HTERT RPE-1 (cell line): ENCODE results near the gene ARHGEF26.

ENCODE experiments used
- in situ Hi-C: fragments of 300-500 bp; cut with MboI; formaldehyde crosslinking; loops from 4 replicates; pipeline ENCODE4 v1.14.3; 2020; ENCODE audit warnings: low sequenced_read_pairs

The ARHGEF26 gene

DNA sequence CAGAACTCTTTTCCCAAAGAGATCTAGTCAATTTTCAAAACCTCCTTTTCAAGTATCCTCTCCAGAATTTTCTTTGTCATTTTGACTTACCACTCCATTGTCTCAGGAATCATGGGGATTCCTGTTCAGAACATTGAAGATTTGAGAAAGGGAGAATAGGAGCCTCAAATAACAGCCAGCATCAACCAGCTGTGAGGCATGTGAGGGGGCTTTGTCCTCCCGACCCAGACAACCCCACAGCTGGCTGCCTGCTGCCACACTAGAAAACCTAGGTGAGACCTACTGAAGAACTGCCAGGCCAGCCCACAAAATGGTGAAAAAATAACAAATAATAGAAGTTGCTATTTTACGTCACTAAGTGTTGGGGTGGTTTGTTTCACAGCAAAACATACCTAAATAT, 5.9 kb upstream of the ARHGEF26 start:
- in situ Hi-C loops: no loop called here

DNA sequence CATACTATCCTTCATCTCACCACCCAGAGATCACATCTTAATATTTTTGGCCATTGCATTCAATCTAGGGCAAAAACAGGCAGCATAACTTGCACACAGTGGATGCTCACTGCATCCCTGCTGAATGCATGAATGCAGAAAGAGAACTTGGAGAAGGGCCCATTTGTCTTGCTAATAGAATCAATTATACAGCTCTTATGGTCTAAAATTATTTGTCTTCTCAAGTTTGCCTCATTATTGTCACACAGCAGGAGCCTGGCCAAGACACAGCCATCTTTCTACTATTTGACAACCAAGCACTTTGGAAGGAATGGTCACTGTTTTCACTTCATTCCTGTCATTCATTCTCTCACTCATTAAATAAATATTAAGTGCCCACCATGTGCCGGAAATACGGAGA, 1.2 kb upstream of the ARHGEF26 start:
- in situ Hi-C loops: no loop called here

DNA sequence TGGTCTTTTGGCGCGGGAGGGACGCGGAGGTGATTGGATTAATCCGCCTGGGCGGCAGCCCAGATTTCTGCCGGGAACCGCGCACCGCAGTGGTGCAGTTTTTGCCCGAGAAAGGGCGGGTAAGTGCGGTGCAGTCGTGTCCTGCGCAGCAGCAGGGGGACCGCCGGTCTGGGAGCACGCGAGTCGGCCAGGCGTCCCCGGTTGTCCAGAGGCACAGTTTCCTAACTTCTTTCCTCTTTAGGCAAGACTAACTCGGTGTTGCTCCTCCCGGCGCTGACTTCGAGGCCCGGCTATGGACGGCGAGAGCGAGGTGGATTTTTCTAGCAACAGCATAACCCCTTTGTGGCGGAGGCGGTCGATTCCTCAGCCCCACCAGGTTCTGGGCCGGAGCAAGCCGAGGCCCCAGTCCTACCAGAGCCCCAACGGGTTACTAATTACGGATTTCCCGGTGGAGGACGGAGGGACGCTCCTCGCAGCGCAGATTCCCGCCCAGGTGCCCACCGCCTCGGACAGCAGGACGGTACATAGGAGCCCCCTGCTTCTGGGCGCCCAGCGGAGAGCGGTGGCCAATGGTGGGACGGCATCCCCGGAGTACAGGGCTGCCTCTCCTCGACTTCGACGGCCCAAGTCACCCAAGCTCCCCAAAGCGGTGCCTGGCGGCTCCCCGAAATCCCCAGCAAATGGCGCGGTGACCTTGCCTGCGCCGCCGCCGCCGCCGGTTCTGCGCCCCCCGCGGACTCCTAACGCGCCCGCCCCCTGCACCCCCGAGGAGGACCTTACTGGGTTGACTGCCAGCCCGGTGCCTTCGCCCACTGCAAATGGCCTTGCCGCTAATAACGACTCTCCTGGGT, 736 bp downstream of the ARHGEF26 start:
- in situ Hi-C loops: no loop called here

DNA sequence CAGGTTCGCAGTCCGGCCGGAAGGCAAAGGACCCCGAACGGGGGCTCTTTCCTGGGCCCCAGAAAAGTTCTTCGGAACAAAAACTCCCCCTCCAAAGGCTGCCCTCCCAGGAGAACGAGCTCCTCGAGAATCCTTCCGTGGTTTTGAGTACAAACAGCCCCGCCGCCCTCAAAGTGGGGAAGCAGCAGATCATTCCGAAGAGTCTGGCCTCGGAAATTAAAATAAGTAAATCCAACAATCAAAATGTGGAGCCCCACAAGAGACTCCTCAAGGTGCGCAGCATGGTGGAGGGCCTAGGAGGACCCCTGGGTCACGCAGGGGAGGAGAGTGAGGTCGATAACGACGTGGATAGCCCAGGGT, 1.3 kb downstream of the ARHGEF26 start:
- in situ Hi-C loops: no loop called here

DNA sequence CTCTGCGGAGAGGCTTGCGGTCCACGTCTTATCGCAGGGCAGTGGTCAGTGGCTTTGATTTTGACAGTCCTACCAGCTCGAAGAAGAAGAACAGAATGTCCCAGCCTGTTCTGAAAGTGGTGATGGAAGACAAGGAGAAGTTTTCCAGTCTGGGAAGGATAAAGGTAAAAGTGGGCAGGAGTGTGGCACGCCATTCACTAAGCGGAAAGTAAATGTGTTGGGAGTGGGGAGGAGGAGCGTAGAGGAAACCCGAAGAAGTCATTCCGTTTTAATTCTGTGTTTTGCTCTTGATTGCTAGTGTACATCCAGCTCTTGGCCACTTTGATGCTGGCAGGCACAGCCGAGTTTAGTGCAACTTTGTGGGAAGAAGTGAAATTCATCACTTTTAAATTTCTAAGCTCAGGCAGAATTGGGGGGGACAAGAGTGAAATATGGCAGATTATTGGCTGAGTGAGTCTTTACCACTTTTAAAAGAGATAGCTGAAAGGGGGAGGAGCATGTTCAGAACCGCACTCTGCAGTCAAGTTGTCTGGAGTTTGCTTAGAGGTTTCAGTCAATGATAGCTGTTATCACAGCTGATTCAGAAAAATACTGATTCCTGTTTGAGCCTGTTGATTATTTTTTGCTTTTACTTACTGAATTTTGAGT, 1.8 kb downstream of the ARHGEF26 start:
- in situ Hi-C loops: no loop called here

DNA sequence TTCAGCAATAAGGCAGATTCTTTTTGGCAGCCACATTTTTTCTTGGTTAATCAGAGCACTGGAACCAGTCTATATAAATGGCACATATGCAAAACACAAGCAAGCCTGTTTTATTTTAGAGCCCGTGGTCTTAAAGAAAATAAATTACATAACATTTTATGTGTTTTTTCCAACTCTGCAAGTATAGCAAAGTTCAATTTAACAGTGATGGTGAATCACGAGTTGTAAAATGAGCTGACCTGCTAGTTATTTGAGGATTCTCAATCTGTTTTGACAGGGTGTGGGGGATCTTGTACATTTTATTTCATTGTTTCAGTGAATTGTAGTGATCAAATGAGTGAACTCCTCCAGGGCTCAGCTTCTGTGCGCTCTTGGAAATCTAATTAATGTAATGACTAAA, 2.7 kb downstream of the ARHGEF26 start:
- in situ Hi-C loops: no loop called here

DNA sequence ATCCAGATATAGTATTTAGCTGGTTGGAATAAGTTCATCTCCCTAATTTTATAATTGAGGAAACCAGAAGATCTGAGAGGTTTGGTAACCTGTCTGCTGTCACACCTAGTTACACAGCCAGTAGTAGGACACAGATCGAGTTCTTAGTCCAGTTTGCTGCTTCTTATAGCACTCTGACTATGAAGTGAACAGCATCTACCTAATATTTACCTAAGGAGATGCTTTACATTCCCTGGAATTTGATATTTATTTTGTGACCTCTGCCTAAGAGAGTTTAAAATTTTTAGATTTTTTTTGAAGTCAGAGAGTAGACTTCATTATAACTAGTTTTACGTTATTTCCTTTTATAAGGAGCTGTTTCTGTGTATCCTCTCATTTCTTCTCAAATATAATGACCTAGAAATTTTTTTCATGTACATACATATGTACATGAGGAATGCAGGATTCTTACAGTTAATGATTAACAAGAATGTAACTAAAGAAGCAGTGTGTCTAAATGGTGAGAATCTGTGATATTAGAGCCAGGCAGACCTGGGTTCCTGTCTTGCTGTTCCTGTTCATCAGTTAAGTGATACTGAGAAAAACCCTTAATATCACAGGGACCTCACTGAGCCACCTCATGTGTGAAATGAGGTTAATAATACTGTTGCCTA, 4.3 kb downstream of the ARHGEF26 start:
- in situ Hi-C loops: no loop called here

DNA sequence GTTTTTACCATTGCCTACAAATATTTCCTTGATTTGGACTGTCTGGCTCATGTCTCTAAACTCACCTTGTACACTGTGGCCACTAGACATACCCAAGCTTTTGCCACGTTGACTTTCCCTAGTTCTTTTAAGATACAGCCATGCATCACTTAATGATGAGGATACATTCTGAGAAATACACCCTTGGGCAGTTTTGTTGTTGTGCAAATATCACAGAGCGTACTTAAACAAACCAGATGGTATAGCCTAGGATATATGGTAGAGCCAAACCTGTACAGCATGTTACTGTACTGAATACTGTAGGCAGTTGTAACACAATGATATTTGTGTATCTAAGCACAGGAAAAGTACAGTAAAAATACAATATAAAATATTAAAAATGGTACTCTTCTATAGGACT, 5.5 kb downstream of the ARHGEF26 start:
- in situ Hi-C loops: no loop called here

DNA sequence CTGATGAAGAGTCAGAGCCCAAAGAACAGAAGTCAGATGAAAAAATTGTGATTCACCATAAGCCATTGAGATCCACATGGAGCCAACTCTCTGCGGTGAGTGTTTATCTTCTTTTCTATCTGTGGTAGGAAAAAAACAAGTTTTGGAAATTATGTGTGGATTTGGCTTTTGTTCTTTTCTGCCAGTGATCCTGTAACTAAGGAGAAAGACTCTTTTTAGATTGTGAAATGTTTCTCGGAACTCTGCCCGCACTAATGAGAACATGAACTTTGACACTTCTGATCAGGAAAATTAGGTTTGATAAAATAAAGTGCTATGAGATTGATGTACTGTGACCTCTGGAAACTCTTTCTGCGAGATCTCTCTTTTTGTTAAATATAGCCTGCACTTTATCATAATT, 8.4 kb downstream of the ARHGEF26 start:
- in situ Hi-C loops: no loop called here

DNA sequence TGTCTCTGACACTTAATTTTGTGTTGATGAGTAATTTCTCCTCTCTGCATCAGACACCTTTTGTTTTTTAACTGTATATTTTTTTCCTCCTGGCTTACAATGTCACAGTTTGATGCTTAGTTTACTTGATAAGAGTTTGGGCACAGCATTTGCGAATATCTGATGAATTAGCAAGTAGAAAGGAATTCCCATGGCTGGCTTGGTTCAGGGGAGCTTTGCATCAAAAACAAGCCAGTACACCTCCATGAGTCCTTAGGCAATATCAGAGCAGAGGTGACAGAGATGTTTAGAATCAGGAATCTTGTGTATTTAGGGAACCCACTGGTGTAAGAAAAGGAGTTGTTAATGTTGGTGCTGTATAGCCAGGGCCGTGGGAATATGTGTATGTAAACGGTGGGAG, 9.3 kb downstream of the ARHGEF26 start:
- in situ Hi-C loops: no loop called here

DNA sequence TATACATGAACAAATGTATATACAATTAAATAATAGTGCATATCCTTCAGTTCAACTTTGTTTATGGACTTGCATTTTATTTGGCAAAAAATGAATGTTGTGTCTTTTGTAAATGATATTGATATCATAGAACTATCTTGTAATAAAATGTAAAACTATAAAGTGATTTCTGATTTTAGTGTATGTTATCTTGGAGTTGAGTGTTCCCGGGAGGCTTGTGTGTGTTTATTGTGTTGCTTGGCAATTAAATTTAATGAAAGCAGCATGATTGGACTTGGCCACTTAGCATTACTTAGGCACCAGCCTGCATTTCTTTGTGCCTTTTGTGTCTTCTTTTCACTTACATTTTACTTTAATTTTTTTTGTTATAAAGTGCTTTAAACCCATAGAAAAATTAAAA, 10.6 kb downstream of the ARHGEF26 start:
- in situ Hi-C loops: no loop called here

DNA sequence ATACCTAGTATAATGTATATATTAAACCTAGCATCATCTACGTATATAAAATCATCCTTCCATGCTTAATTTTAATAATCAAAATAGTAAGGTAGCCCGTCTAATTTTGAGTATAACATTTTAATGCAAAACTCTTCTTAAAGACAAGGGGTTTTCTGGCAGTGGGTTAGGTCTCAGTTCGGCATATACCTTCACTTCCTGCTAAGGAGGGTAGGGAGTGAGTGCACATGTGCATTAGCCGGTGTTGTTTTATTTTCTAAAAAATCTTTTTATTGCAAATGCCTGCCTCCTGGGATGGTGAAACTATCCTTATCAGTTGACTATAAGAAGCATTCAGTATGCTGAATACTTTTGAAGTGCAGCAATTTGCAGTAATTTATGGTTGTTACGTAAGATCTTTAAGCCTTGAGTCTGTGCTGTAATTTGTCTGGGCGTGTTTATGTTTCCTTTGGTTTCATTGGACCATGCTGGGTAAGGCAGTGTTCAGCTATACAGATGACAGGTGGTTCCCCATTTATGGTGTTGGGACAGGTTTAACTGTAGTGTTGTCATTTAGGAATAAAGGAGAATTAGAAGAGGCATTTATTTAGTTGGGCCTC, 11.7 kb downstream of the ARHGEF26 start:
- in situ Hi-C loops: no loop called here

DNA sequence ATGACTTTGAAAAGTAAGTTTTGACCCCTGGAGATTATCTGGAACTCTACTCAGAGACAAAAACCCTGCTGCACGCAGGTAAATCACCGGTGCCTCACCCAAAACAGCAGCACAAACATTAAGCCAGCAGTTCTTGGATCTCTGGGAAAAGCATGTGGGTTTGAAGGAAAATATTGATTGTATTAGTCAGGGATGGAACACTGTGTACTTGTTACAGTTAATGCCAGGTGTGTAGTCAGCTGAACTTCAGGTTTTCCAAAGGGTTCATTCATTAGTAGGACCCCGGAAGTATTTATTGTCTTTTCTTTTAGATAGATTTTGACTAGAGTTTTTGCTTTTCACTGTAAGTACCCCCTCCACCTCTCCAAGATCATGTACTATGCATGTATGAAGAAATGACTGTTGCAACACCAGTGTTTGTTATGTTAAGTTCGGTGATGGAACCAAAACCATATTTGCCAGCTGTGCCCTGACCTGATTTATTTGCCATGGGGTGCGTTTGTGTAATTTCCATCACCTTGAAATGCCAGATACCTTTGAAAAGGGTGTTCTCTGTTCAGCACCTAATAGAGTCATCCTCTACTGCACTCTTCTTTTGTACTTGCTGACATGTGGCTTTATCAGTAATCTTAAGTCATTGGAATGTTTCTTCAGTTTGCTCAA, 14.5 kb downstream of the ARHGEF26 start:
- in situ Hi-C loops: no loop called here

DNA sequence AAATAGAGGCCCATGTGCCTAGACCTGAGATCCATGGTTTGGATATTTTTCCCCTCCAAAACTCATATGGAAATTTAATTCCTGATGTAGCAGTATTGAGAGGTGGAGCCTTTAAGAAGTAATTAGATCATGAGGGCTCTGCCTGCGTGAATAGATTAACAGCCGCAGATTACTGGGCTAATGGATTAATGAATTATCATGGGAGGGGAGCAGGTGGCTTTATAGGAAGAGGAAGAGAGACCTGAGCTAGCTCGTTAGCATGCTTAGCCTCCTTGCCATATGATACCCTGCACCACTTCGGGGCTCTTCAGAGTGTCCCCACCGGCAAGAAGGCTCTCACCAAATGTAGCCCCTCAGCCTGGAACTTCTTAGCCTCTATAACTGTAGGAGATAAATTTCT, 15.8 kb downstream of the ARHGEF26 start:
- in situ Hi-C loops: no loop called here

DNA sequence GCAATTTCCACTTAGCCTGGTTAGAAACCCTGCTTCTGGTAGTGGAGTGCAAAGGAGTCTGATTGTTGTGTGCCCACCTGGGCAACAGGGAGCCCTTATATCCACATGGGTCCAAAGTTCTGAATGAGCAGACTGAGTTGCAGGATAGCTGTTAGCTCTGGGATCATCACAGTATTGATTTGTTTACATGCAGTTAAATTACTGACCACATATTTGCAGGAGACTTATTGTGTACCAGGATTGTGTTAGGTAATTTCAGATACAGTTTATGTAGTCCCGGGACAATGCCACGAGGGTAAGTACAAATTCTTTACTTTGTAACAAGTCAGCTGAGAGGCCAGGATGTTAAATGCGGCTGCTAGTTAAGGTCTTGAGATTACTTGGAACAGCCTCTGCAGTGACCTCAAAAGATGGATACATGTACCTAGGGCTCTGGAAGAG, 18.8 kb downstream of the ARHGEF26 start:
- in situ Hi-C loops: no loop called here

DNA sequence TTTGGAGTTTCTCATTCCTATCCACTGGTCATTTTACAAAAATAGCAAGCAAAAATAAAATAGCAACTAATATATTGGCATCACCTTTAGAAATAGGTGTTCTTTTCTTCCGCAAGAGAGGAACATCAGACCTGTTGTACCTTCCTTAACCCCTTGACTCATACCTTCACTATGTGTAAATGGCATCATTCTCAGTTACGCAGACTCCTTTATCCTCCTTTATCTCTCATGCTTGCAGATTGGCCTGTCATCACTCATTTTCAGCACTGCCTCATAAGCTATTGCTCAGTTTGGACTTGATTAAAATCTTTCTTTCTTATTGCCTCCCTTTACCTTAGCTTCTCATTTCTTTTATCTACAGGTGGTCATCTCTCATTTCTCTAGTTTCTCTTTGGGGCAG, 21.4 kb downstream of the ARHGEF26 start:
- in situ Hi-C loops: no loop called here

DNA sequence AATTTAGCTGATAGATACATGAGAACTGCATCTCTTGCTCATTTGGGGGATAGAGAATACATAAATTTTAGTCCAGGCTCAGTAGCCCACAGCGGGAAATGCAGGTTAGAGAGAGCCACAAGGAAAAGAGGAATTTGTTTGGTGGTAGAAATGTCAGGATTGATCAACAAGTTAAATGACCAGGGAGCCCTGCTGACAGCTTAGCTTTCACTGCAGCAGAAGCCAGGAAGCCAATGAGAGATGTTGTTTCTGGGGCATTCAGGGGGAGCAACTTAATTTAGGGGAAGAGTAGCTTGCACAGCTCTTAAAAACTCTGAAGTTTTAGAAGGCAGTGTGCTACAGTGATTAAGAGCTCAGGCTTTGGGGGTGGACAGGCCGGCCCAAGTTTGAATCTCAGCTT, 22.7 kb downstream of the ARHGEF26 start:
- in situ Hi-C loops: no loop called here

DNA sequence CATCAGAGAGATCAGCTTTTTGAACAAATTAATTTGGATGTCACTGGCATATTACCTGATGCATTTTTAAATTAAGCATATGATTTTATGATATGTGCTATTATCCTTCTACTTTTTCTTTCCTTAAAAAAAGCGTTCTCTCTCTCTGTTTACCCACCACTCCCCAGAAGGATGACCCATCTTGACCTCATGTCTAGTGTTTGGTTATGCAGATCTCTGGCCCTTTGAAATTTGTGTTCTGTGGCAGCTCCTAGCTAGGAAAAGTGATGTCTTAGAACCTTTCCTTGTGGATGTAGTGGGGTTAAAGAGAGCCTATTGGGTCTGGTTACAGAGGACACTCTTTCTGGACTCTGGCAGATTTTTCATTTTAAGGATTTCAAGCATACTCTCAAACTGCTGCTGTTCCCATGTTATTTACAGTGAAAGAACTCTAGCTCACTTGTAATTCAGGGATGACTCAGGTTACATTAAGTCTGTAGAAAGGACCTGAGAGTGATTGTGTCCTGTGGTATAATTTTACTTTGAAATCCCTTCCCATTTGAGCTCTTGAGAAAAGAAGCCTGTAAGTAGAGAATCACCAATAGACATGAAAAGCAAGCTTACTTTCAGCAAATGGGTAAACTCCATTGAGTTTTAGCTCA, 23.8 kb downstream of the ARHGEF26 start:
- in situ Hi-C loops: no loop called here

DNA sequence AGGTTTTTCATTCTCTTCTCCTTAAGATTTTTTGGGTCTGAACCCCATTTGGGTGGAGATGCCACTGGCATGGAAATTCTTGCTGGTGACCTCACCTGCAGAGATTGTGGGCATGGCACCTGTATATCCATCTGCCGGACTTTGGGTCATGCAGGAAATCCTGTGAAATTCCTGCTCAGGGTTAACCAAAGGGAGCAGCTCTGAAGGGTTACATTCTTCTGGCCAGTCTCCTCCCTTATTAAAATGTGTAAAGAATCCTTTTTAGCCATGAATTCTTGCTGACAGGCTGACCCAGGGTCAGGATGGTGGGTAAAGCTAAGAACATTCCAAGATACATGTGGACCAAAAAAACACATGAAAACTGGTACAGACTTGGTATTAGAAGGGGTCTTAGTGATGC, 27.4 kb downstream of the ARHGEF26 start:
- in situ Hi-C loops: no loop called here

DNA sequence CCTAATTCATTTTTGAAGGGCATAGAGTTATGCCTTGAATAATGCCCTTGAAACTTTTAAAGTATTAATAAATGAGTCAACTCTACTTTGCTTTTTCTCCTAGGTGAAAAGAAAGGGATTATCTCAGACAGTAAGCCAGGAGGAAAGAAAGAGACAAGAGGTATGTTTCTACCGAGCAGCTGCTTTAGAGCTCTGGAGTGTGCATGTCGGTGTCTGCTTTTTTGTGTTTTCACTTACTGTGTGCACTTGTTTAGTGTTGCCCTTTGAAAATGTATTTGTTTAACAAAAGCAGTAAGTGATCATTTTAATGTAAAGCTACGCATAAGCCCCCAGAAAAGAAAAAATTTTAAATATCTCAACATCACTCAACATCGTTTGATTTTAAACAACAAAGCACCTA, 28.1 kb downstream of the ARHGEF26 start:
- in situ Hi-C loops: no loop called here

DNA sequence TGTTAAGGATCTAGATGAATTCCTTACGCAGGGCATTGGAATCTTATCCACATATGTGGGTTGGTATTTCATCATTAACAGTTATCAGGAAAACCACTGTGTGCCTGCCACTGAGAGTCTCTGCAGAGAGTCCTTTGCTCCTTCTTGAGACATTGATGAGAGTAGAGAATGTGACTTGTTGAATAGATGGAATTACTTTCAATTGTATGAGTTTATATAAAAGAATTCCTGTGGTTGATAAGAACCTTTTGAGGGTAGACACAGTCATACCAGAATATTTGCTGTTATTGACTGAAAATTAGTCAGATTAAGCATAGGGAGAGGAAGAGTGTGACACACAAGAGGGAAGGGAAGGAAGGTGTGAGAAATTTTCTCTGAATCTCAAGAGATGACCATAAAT, 30.8 kb downstream of the ARHGEF26 start:
- in situ Hi-C loops: no loop called here
